HEK293 (cell line): Measurements from ENCODE around the gene ARHGAP15.

Experiments used
- CTCF ChIP-seq: fragments of 450-650 bp; formaldehyde crosslinking; IDR thresholded peaks from 2 replicates; pipeline ENCODE4 v1.5.1; 2016; ENCODE audit warnings: missing biosample characterization, missing genetic modification characterization
- HOXA7 ChIP-seq: sonication (generic); formaldehyde crosslinking; IDR thresholded peaks from 2 replicates; pipeline ENCODE4 v1.8.1; 2022; ENCODE audit warnings: missing genetic modification reagents, borderline replicate concordance
- REST ChIP-seq: fragments of 450-650 bp; formaldehyde crosslinking; IDR thresholded peaks from 2 replicates; pipeline ENCODE4 v1.5.1; 2016; ENCODE audit warnings: missing biosample characterization, missing genetic modification characterization
- YY1 ChIP-seq: fragments of 450-650 bp; formaldehyde crosslinking; IDR thresholded peaks from 2 replicates; pipeline ENCODE4 v1.5.1; 2018; ENCODE audit warnings: missing biosample characterization, missing genetic modification characterization
- ZBTB7A ChIP-seq: fragments of 450-650 bp; formaldehyde crosslinking; IDR thresholded peaks from 2 replicates; pipeline ENCODE4 v1.5.1; 2016; ENCODE audit warnings: low read depth, missing biosample characterization, missing genetic modification characterization
- ZNF221 ChIP-seq: fragments of 450-650 bp; formaldehyde crosslinking; IDR thresholded peaks from 2 replicates; pipeline ENCODE4 v1.5.1; 2017; ENCODE audit warnings: missing biosample characterization, missing genetic modification characterization, borderline replicate concordance
- ZNF335 ChIP-seq: fragments of 450-650 bp; formaldehyde crosslinking; conservative IDR thresholded peaks from 2 replicates; pipeline ENCODE4 v1.5.1; 2016; ENCODE audit warnings: missing biosample characterization, missing genetic modification characterization
- ZNF350 ChIP-seq: fragments of 450-650 bp; formaldehyde crosslinking; IDR thresholded peaks from 2 replicates; pipeline ENCODE4 v1.5.0; 2017; ENCODE audit warnings: missing biosample characterization, mild to moderate bottlenecking, missing genetic modification characterization
- ZSCAN23 ChIP-seq: fragments of 450-650 bp; formaldehyde crosslinking; IDR thresholded peaks from 2 replicates; pipeline ENCODE4 v1.5.1; 2016; ENCODE audit warnings: missing biosample characterization, missing genetic modification characterization
- ZSCAN4 ChIP-seq: fragments of 450-650 bp; formaldehyde crosslinking; IDR thresholded peaks from 2 replicates; pipeline ENCODE4 v1.5.1; 2017; ENCODE audit warnings: missing biosample characterization, missing genetic modification characterization
- ZSCAN5A ChIP-seq: fragments of 450-650 bp; formaldehyde crosslinking; IDR thresholded peaks from 2 replicates; pipeline ENCODE4 v1.5.1; 2016; ENCODE audit warnings: missing biosample characterization, missing genetic modification characterization

GRCh38 chr2:143229411-143229810 is 100.2 kb downstream of the ARHGAP15 start:
- TF ChIP-seq ZNF335 (tag by site-specific recombination) (no peak), REST (tag by site-specific recombination) (no peak), CTCF (tag by site-specific recombination) (no peak), ZBTB7A (tag by site-specific recombination) (no peak), YY1 (no peak), ZSCAN23 (tag by site-specific recombination) (no peak), ZNF350 (tag by site-specific recombination) (no peak), ZSCAN4 (tag by site-specific recombination) (no peak), ZSCAN5A (tag by site-specific recombination) (no peak), HOXA7 (CRISPR knock-in tag) (no peak), ZNF221 (no peak)
